Measurements from ENCODE around the gene AMFR. TPM values are rescaled to one million over a fixed set of nuclear protein-coding genes. Genes with fewer than 3 reads are reported as not detected.

The AMFR gene
- total and polyA plus RNA-seq, 10 of the 15 experiments (the other 5 are each of a cell fraction or from before 2014, with no cell fraction given): 8.2 to 67.6 (median 28.1) TPM

DNA sequence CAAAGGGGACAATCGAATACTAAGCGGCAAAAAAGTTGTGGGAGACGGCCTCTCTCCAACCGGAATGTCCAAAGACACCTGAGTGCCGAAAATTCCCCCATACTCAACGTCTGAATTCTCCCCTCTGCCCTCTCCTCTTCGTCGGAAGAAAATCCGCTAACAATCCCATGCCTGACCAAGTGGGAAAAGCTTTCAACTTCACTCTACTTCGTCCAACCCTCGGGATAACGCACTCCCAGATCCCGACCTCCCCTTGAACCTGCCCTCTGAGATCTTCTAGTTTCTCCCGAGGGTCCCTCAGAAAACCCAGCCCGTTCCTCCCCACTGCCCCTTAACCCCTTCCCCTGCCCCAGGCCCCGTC is 961 bp downstream of the AMFR start:
- Histone ChIP-seq H3K9me3 (replicated peaks; ENCODE audit: control insufficient read depth, insufficient read depth, low read length) (no peaks in the 10 kb centered on the region), H3K27me3 (replicated peaks in 1 of 2; ENCODE audit: control insufficient read depth in 2 of 2, insufficient read depth in 2 of 2, low read length in 1 of 2) (no peaks in the 10 kb centered on the region), H3K4me1 (ENCODE audit: control insufficient read depth, insufficient read depth, low read length) (peaks cover 12% of the 10 kb centered on the region), H3K79me2 (ENCODE audit: control insufficient read depth, insufficient read depth, low read length) (peaks cover 55% of the 10 kb centered on the region), H3K36me3 (ENCODE audit: control insufficient read depth in 2 of 2, insufficient read depth in 2 of 2, low read length in 1 of 2) (no peaks in the 10 kb centered on the region), H3K4me2 (ENCODE audit: control insufficient read depth, insufficient read depth) (peak overlapping the region; percentile 95), H3K9ac (ENCODE audit: control insufficient read depth, insufficient read depth, low read length) (peak overlapping the region; percentile 89), H3K4me3 (peak overlapping the region; percentile 78), H4K20me1 (ENCODE audit: control insufficient read depth, insufficient read depth) (no peaks in the 10 kb centered on the region), H3K27ac (ENCODE audit: control insufficient read depth, insufficient read depth) (peak overlapping the region; percentile 60), H2AFZ (ENCODE audit: control insufficient read depth, low read depth, low read length) (peak overlapping the region; percentile 16)
- 0% methylated on average over 15 of the region's 16 CpGs for WGBS (ENCODE audit: insufficient coverage, insufficient replicate concordance, low lambda C conversion rate, missing lambda C conversion rate)
- FAIRE-seq (peak; percentile 62), DNase-seq (ENCODE audit: low read depth, low spot score) (no peak), ATAC-seq (no peak)
- intact Hi-C loops (cut with micrococcal nuclease; ENCODE audit: unreplicated experiment): no loop called here
- POLR2A ChIA-PET: interaction anchor here (1.1 to 1.5 kb wide), 2 partner anchors 27 to 28 kb away, joined by 3 to 4 read pairs; partner anchors contain the start of genes NUDT21 and OGFOD1
- SMC1A ChIA-PET (ENCODE audit: uncharacterized antibody, unreplicated experiment): interaction anchor here (1.1 to 2.1 kb wide), 3 partner anchors 16 to 68 kb away, joined by 5 to 8 read pairs (median 6); partner anchors contain the start of genes NUDT21 and OGFOD1
- RAD21 ChIA-PET (ENCODE audit: unreplicated experiment): interaction anchor here (1.6 kb wide), 1 partner anchor 27 kb away, joined by 6 read pairs; the partner anchor contains the start of genes NUDT21 and OGFOD1
- TF ChIP-seq, protein P1, sequence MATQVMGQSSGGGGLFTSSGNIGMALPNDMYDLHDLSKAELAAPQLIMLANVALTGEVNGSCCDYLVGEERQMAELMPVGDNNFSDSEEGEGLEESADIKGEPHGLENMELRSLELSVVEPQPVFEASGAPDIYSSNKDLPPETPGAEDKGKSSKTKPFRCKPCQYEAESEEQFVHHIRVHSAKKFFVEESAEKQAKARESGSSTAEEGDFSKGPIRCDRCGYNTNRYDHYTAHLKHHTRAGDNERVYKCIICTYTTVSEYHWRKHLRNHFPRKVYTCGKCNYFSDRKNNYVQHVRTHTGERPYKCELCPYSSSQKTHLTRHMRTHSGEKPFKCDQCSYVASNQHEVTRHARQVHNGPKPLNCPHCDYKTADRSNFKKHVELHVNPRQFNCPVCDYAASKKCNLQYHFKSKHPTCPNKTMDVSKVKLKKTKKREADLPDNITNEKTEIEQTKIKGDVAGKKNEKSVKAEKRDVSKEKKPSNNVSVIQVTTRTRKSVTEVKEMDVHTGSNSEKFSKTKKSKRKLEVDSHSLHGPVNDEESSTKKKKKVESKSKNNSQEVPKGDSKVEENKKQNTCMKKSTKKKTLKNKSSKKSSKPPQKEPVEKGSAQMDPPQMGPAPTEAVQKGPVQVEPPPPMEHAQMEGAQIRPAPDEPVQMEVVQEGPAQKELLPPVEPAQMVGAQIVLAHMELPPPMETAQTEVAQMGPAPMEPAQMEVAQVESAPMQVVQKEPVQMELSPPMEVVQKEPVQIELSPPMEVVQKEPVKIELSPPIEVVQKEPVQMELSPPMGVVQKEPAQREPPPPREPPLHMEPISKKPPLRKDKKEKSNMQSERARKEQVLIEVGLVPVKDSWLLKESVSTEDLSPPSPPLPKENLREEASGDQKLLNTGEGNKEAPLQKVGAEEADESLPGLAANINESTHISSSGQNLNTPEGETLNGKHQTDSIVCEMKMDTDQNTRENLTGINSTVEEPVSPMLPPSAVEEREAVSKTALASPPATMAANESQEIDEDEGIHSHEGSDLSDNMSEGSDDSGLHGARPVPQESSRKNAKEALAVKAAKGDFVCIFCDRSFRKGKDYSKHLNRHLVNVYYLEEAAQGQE (IDR thresholded peaks at IDR 0.05; ENCODE audit: low read depth, low read length): no peak
- TF ChIP-seq, protein P2, sequence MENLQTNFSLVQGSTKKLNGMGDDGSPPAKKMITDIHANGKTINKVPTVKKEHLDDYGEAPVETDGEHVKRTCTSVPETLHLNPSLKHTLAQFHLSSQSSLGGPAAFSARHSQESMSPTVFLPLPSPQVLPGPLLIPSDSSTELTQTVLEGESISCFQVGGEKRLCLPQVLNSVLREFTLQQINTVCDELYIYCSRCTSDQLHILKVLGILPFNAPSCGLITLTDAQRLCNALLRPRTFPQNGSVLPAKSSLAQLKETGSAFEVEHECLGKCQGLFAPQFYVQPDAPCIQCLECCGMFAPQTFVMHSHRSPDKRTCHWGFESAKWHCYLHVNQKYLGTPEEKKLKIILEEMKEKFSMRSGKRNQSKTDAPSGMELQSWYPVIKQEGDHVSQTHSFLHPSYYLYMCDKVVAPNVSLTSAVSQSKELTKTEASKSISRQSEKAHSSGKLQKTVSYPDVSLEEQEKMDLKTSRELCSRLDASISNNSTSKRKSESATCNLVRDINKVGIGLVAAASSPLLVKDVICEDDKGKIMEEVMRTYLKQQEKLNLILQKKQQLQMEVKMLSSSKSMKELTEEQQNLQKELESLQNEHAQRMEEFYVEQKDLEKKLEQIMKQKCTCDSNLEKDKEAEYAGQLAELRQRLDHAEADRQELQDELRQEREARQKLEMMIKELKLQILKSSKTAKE (IDR thresholded peaks at IDR 0.05; ENCODE audit: low read depth, poor library complexity, severe bottlenecking): no peak
- TF ChIP-seq NFIC (IDR thresholded peaks at IDR 0.05; ENCODE audit: low read depth, low read length) (no peak), TCF7 (IDR thresholded peaks at IDR 0.05; ENCODE audit: borderline replicate concordance) (no peak), ZNF24 (IDR thresholded peaks at IDR 0.05) (no peak), TCF3 (IDR thresholded peaks at IDR 0.05; ENCODE audit: borderline replicate concordance, insufficient read depth, low read depth, low read length) (no peak)
- TF ChIP-seq, protein P3, sequence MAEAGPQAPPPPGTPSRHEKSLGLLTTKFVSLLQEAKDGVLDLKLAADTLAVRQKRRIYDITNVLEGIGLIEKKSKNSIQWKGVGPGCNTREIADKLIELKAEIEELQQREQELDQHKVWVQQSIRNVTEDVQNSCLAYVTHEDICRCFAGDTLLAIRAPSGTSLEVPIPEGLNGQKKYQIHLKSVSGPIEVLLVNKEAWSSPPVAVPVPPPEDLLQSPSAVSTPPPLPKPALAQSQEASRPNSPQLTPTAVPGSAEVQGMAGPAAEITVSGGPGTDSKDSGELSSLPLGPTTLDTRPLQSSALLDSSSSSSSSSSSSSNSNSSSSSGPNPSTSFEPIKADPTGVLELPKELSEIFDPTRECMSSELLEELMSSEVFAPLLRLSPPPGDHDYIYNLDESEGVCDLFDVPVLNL (IDR thresholded peaks at IDR 0.05; ENCODE audit: low read depth, low read length): no peak
- CTCF ChIA-PET: interaction anchor here (1.6 to 1.7 kb wide), 2 partner anchors 27 to 277 kb away, joined by 3 to 8 read pairs; partner anchors contain the start of genes NUDT21 and OGFOD1
- BruUV-seq (replicated peaks): no TSS peak
- in situ Hi-C loops (cut with MboI): no loop called here

Measured in GM12878 (cell line).